Measurements from ENCODE around the gene ICAM2.
"Not testable (repeated sequence)": the region's sequence is repeated elsewhere in the genome, so short reads cannot be mapped to it uniquely, and the experiment has no call there.

ICAM2 gene

DNA sequence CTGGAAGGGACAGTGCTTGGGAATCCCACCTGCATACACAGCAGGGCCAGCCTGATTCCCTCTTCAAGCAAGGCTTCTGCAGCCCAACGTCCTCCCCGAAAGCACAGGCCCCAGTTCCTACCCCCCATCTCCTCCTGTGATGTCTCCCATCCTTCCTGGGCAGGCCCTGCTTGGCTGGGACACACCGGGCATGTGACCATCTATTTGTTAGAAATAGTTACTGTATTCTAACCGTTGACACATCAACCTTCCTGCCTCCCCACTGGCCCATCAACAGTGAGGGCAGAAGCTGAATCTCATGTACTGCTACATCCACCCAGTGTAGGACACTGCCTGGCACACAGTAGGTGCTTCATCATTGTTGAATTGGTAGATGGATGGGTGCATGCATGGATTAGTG, 11.6 kb downstream of the ICAM2 start:
- DNase-seq, result no peak

- DNase-seq, result no peak
Measured at GRCh38 chr17:64008346-64008745, 12.1 kb downstream of the ICAM2 start.

- no peak for DNase-seq
Measured at GRCh38 chr17:64007838-64008282, 12.6 kb downstream of the ICAM2 start.

GRCh38 chr17:64007089-64007837, 13.2 kb downstream of the ICAM2 start:
- DNase-seq, result not testable (repeated sequence)

- DNase-seq, result no peak
Measured at GRCh38 chr17:64006361-64007088, 13.9 kb downstream of the ICAM2 start.

GRCh38 chr17:64005734-64006167, 14.7 kb downstream of the ICAM2 start:
- DNase-seq, result no peak

DNA sequence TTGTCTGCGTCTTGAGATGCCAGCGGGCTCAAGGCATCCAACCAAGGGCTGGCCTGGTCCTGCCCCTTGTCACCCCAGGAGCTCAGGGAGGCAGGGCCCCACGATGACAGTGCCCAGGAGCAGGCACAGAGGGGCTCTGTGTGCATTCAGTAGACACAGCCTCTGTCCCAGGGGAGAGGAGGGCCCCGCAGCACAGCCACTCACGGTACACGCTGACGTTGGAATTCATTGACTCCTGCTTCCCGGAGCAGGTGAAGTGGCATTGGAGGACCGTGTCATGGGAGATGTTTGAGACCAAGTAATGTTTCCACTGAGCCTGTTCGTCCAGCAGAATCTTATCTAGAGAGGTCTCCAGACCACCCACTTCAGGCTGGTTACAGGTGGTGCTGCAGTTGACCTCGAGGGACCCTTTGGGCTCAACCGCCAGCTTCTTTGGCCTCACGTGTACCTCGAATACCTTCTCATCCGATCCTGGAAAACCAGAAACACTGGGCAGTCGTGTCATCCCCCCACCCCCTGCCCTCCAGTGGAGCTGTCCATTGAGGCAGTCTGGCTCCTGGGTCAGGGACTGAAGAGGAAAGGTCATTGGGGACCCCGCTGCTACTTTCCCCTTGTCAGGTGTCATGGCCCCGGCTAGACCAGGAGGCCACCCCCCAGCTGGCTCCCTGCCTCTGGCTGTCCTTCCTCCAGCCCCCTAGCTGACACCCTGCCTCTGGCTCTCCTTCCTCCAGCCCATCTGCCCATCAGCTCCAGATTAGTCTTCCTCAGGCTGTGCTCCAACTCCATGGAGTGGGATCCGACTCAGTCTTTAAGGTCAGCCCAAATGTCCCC, 15.3 kb downstream of the ICAM2 start:
- DNase-seq, result no peak

DNA sequence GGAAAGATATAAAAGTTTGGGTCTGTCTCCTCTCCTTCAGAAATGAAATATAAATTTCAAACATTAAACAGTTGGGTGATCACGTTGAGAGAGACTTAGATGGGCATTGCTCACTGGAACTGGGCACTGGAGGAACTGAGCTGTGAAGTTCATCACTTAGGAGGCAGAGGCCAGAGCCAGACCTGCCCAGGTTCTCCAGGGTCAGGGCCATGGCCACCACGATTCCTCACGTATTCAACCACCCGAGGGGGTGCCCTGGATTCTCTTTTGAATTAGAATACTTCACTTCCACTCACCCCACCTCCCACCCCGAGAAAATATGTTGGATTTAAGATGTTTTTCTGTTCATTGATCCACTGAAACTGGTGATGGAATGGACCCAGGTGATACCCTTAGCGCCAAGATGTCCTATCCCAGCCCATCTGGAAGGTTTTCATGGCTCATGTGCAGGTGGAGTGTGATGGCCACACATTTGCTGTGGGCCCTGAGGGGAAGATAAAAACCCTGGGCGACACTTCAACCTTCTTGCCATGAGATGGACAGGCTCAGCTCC, 16.1 kb downstream of the ICAM2 start:
- no peak for DNase-seq

DNA sequence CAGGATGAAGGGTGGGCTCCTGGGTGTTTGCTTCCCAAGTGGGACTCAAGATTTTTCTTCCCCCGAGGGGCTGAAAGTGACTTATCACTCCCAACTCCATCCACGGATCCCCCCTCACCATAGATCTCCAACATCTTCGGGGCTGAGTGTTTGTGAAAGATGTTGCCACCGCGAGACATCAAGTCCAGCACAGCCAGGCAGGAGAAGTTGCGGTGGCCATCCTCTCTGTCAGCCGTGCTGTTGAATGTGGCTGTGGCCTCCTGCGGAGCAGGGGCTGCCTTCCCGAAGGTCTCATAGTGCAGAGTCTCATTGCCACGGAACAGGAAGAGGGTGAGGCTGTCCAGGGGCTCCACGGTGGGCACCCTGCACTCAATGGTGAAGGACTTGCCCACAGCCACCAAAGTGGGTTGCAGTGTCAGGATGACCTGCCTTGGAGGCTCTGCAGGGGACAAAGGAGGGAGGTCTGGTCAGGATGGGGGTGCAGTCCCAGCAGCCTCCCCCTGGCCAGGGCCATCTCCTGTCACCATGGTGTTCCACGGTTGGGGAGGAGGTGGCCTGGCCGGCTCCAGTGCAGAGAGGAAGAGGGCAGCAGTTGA, 16.8 kb downstream of the ICAM2 start:
- DNase-seq, result no peak

- DNase-seq, result no peak
Measured at GRCh38 chr17:64002658-64003525, 17.5 kb downstream of the ICAM2 start.

DNA sequence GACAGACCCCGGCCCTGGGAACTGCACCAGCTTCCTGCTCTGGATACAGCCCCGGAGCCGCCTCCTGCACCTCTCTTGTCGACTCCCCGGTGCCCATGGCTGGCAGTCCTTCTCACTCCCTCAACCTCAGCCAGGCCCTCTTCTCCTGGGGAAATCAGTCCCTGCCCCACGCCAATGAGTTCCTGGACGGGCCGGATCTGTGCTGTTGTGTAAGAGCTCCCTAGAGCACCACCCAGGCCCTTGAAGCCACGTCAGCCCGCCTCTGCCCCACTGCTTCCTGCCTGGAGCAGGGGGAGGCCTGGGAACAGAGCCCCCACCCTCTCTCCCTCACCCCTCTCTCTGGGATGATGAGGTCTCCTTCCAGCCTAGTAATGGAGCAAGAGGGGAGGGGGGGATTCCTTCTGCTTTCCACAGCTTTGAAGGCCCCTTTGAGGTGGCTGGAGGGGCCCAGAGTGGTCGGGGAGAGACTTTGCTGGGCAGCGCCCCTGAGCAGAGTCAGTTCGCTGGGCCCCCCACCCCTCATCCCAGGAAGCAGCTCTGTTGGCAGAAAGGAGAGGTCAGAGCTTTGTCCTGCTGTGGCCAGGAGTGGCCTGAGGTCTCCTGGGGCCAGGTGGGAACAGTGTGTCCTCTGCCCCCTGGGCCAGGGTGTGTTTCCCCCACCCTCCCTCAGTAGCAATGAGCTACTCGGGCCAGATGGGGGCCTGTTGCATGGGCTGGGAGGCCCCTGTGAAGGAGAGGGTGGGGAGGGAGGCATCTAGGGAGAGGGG, 18.5 kb downstream of the ICAM2 start:
- DNase-seq, result no peak

DNA sequence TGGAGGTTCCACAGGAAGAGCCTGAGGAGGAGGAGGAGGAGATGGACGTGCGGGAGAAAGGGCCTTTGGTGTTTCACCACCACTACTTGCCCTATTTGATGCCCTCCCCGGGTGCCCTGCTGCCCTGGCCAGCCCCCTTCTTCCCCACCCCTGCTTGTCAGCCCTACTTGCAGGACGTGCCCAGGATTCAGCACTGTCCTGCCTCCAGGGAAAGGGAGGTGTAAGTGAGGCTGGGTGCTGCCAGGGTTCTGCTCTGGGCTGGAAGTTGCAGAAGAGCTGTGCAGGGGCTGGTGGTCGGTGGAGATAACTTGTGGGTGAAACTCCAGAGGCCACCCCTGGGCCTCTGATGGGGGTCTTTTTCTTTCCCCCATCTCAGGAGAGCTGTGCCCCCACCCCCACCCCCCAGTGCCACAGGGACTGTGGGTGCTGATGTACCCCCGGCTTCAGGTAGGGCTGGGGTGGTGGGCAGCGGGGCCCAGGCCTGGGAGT, 19.3 kb downstream of the ICAM2 start:
- DNase-seq, result no peak

GRCh38 chr17:63999680-64000531, 20.5 kb downstream of the ICAM2 start:
- no peak for DNase-seq

DNA sequence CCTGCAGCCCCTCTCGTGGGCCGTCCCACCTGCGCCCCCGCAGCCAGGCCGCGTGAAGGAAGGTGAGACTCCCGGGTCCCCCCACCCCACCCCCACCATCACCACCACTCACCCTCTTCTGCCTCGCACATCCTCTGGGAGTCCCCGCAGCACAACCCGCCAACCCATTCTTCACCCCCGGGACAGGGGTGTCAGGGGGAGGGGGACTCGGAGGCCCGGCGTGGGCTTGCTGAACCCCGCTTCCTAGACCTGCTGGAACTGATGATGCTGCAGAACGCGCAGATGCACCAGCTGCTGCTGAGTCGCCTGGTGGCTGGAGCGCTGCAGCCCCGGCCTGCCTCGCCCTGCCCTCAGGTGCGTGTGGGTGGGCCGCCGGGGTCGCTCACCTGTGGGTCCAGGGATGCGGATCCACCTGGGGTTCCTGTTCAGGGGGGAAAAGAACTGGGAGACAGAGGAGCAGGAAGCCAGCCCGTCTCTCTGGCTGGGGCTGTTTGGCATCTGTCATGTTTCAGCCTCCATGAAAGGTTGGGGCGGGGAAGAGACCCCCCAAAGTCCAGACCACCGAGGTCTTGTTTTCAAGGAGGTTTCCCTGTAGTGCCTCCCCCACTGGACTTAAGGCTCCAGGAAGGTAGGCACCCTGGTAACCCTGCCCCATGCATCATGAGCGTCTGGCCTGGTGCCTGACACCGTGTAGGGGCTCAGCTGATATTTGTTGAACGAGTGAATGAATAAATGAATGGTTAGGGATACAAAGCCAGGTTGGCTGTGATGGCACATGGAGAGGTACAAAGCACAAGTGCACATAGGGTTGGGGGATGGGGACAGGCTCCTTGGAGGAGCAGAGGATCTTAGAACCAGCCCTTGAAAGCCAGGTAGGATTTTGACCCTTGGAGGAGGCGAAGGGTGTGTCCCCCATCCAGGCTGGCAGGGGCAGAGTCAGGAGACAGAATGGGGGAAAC, 21.4 kb downstream of the ICAM2 start:
- DNase-seq, result peak; percentile 27

DNA sequence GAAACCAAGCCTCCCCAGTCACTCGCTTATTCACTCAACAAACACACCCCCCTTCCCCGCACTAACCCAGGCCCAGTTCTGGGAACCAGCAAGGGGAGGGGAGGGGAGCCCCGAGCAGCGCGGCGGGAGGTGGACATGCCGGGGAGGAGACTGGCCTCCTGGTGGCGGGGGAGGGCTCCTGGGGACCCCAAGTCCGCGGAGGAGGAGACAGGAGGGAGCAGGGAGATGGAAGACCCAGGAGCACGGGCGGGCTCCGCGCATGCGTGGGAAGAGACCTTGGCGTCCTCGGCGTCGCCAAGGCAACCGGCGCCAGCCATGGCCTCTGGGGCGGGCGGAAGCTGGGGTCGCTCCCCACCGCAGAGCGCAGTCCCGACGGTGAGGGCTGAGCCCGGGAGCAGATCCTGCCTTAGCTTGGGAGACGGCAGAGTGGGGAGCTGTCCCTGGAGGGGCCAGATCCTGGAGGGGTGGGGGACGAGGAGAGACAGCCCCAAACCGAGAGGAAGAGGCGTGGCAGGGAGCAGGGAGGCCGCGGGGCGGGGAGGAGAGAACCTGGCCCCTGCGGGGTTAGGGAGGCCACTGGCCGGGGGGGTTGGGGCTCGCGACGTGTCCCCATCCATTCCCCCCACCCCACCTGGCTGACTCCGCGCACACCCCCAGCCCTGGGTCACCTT, 22.2 kb downstream of the ICAM2 start, which contains the start of gene PRR29:
TSS of gene PRR29 (plus strand) at position 302 of the 671 bp plus-strand sequence. CDS start at position 316, 14 bp downstream.
- DNase-seq, result peak; percentile 72

DNA sequence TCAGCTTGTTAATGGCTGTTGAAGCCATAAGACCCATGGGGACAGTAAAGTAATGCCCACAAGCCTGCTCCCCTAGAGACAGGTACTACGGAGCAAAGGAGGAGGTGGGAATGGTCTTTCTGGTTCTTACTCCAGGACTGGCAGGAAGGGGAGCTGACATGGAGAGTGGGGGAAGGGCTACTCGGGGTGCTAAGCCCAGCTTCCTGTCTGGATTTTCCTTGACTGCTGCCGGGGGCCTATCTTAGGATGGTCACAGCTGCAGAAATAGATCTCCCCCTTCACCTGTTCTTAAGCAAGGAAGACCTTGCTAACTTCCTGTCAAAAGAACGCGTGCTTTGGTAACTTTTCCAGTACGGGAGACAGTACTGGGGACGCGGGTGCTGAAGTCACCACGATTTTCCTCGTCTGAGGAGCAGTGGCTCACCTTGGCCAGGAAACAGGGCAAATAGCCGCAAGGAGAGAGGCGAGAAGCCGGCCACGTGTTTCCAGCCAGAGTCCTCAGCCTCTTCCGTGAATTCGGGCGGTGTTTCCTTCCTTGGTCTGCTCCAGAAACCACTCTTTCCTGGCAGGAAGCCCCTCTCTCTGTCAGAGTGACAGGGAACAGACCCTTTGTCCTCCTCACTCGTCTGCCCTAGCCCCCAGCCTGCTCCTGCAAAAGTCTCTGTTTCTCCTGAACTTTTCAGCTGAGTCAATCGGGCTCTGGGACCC, 22.9 kb downstream of the ICAM2 start:
- DNase-seq, result no peak

All from activated naive CD4-positive, alpha-beta T cell treated with Interleukin-2 at 50 U/mL for 16 hours (primary cell).